Prostate gland (tissue), 2 donors: ENCODE measurements around the gene PODXL.

Experiments used
- CTCF ChIP-seq, 4 experiments: fragments of 200-600 bp in 2 of 4; fragments of 450-650 bp in 2 of 4; sonication (generic) in 2 of 4; IDR thresholded peaks; 1 replicate in 3 of 4; 2 replicates in 1 of 4; pipeline ENCODE4 v1.5.1; 2016 to 2019; ENCODE audit warnings: antibody characterized with exemption in 4 of 4, mild to moderate bottlenecking in 2 of 4, moderate library complexity in 2 of 4
- POLR2A ChIP-seq: fragments of 450-650 bp; IDR thresholded peaks from one replicate; pipeline ENCODE4 v1.6.1; 2016; ENCODE audit warnings: antibody characterized with exemption, mild to moderate bottlenecking

DNA sequence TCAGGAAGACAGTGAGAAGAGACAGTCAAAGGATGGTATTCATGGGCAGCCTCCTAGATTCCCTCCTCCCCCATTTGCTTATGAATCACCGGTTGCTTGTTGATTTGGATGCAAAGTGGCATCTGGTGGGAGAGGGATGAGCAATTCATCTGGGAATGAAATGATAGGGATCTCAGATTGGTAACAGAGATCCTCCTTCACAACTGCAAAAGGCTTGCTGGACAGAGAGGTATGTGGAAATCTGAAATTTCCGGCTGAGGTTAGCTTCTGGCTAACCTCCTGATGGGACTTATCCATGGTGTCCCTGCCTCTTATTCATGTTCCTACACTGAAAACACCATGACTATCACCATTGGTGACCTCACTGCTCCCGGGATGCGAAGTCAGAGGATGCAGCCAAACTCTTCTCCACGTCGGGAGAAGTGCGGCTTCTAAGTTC lies 48.4 kb upstream of the PODXL start:
- TF ChIP-seq CTCF (IDR thresholded peaks at IDR 0.05) (no peak), POLR2A (no peak)
